Liver (tissue), 9 donors: ENCODE measurements around the gene CAMSAP1. TPM values are rescaled to one million over a fixed set of nuclear protein-coding genes. Genes with fewer than 3 reads are reported as not detected.

ENCODE experiments used
- DNase-seq: peaks from one replicate; pipeline ENCODE4 v3.0.0-alpha.2; 2017; ENCODE audit warnings: low spot score
- H3K27ac ChIP-seq, 2 donors: one replicate each; pipeline ENCODE4 v1.7.0; 2013; ENCODE audit warnings: inconsistent platforms in 2 of 2, low read length in 2 of 2, control low read depth in 1 of 2, low read depth in 1 of 2, mild to moderate bottlenecking in 1 of 2
- H3K27me3 ChIP-seq, 4 donors: one replicate each; pipeline versions ENCODE4 v1.6.1 to v1.7.0; 2013; ENCODE audit warnings: low read length in 3 of 4, inconsistent platforms in 1 of 4, mild to moderate bottlenecking in 1 of 4, moderate library complexity in 1 of 4; ENCODE audit not compliant: control insufficient read depth in 4 of 4, insufficient read depth in 4 of 4
- H3K36me3 ChIP-seq, 4 donors: one replicate each; pipeline versions ENCODE4 v1.6.1 to v1.7.0; 2013; ENCODE audit warnings: low read length in 3 of 4, mild to moderate bottlenecking in 3 of 4, low read depth in 1 of 4, moderate library complexity in 1 of 4; ENCODE audit not compliant: control insufficient read depth in 4 of 4, insufficient read depth in 3 of 4
- H3K4me1 ChIP-seq, 4 donors: one replicate each; pipeline versions ENCODE4 v1.6.1 to v1.7.0; 2013; ENCODE audit warnings: low read length in 3 of 4, mild to moderate bottlenecking in 3 of 4, moderate library complexity in 1 of 4; ENCODE audit not compliant: control insufficient read depth in 4 of 4, insufficient read depth in 4 of 4
- H3K4me3 ChIP-seq, 3 donors: one replicate each; pipeline versions ENCODE4 v1.6.1 to v1.7.0; 2013; ENCODE audit warnings: low read length in 3 of 3, control low read depth in 1 of 3, low read depth in 1 of 3, mild to moderate bottlenecking in 1 of 3
- H3K9ac ChIP-seq, 2 donors: one replicate each; pipeline ENCODE4 v1.7.0; 2013; ENCODE audit warnings: low read length in 2 of 2, mild to moderate bottlenecking in 2 of 2, moderate library complexity in 2 of 2, control low read depth in 1 of 2, low read depth in 1 of 2
- H3K9me3 ChIP-seq, 4 donors: one replicate each; pipeline versions ENCODE4 v1.6.1 to v1.7.0; 2013; ENCODE audit warnings: low read length in 3 of 4; ENCODE audit not compliant: control insufficient read depth in 4 of 4
- ATF3 ChIP-seq: IDR thresholded peaks from 2 replicates; pipeline ENCODE4 v1.6.1; 2016; ENCODE audit warnings: antibody characterized with exemption
- EGR1 ChIP-seq, 2 donors: IDR thresholded peaks; 2 replicates each; pipeline ENCODE4 v1.6.1; 2016 to 2018; ENCODE audit warnings: antibody characterized with exemption in 2 of 2, low read depth in 2 of 2
- FOXA1 ChIP-seq: IDR thresholded peaks from 2 replicates; pipeline ENCODE4 v1.6.1; 2016; ENCODE audit warnings: antibody characterized with exemption
- FOXA2 ChIP-seq: IDR thresholded peaks from 2 replicates; pipeline ENCODE4 v1.6.1; 2016; ENCODE audit warnings: antibody characterized with exemption
- HNF4A ChIP-seq, 2 donors: conservative IDR thresholded peaks; 2 replicates each; pipeline ENCODE4 v1.6.1; 2016; ENCODE audit warnings: antibody characterized with exemption in 2 of 2, mild to moderate bottlenecking in 2 of 2
- HNF4G ChIP-seq: IDR thresholded peaks from 2 replicates; pipeline ENCODE4 v1.6.1; 2016; ENCODE audit warnings: antibody characterized with exemption
- JUND ChIP-seq, 2 donors: IDR thresholded peaks; 2 replicates each; pipeline ENCODE4 v1.6.1; 2016; ENCODE audit warnings: antibody characterized with exemption in 2 of 2
- MAX ChIP-seq: IDR thresholded peaks from 2 replicates; pipeline ENCODE4 v1.6.1; 2016; ENCODE audit warnings: antibody characterized with exemption
- NR2F2 ChIP-seq: IDR thresholded peaks from 2 replicates; pipeline ENCODE4 v1.6.1; 2016; ENCODE audit warnings: antibody characterized with exemption
- RAD21 ChIP-seq, 2 donors: IDR thresholded peaks; 2 replicates each; pipeline ENCODE4 v1.6.1; 2016; ENCODE audit warnings: antibody characterized with exemption in 2 of 2, mild to moderate bottlenecking in 2 of 2
- RXRA ChIP-seq, 2 donors: IDR thresholded peaks; 2 replicates each; pipeline ENCODE4 v1.6.1; 2017 to 2018; ENCODE audit warnings: antibody characterized with exemption in 2 of 2, mild to moderate bottlenecking in 1 of 2
- SP1 ChIP-seq: IDR thresholded peaks from 2 replicates; pipeline ENCODE4 v1.6.1; 2018; ENCODE audit warnings: antibody characterized with exemption, mild to moderate bottlenecking
- YY1 ChIP-seq: IDR thresholded peaks from 2 replicates; pipeline ENCODE4 v1.6.1; 2016; ENCODE audit warnings: antibody characterized with exemption, mild to moderate bottlenecking
- ZBTB33 ChIP-seq: IDR thresholded peaks from 2 replicates; pipeline ENCODE4 v1.6.1; 2016; ENCODE audit warnings: antibody characterized with exemption
- WGBS: extraction: QIAGEN DNeasy Blood & Tissue Kit; methylation state at CpG from one replicate; pipeline ENCODE4 v1.1.7; 2013; 5-methylcytosine and 5-hydroxymethylcytosine counted together
- polyA plus RNA-seq, 2 donors: library from polyadenylated mRNA; stranded (reverse) in 1 of 2; unstranded in 1 of 2; fragments of 200-250 nt in 1 of 2; fragments of >200 nt in 1 of 2; fragmentation: Nextera tagmentation in 1 of 2; extraction: Ambion mirVana in 1 of 2; gene quantifications; one replicate each; pipeline versions ENCODE4 v1.2.1 to v1.2.3, GENCODE V29; 2013 to 2015
- total RNA-seq, 2 donors: library from RNA; depleted of rRNA; stranded (reverse); fragments of >200 nt; gene quantifications; one replicate each; pipeline ENCODE4 v1.2.3, GENCODE V29; 2014
- TF ChIP-seq, protein P1 (sequence below): IDR thresholded peaks from 2 replicates; pipeline ENCODE4 v1.6.1; 2016; ENCODE audit warnings: antibody characterized with exemption, mild to moderate bottlenecking
- TF ChIP-seq, protein P2 (sequence below): fragments of 150-350 bp; IDR thresholded peaks from 2 replicates; pipeline ENCODE4 v1.5.1; 2017; ENCODE audit warnings: improper control_type of control experiment, low read depth, low read length; ENCODE audit not compliant: missing input control
- donor health status: healthy.
- donor health status: healthy.
- donor health status: healthy.
- donor health status: healthy.
- donor health status: healthy.

CAMSAP1 gene
- total and polyA plus RNA-seq, 4 donors, result 0.97 to 6.4 (median 5.1) TPM

DNA sequence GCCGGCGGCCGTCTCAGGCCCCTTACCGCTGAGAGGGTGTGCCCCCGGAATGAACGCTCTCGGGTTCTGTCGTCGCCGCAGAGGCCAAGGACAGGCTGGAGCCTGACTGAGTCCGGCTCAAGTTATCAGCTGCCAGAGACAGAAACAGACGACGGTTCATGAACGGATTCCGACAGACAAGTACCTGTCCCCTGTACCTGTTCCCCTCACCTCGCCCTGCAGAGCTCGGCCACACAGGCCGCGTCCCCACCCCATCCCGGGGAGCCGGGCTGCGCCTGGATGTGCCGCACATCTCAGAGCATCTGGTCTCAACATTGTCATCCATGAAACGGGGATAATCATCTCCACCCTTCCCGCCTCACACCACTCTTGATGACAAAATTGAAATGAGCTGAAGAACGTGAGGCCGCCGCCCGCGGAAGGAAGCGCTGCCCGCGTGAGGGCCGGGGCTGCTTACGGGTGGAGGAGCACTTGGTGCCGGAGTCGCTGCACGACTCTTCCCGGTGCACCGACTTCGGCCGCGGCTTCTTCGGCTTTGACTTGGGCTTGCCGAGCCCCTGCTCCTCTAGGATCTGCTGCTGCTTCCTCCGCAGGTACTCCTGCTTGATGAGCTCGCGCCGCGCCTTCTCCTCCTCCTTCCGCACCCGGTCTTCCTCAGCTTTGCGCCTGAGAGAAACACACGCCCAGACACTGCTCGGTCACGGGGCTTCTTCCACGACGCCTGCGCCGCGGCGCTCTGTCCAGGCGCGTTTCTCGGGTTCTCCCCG, 89.2 kb downstream of the CAMSAP1 start:
- H3K27ac ChIP-seq, result no peak overlapping the region
- peaks cover 27 to 79% (median 46%) of the 10 kb centered on the region in 4 donors for H3K36me3 ChIP-seq
- TF ChIP-seq MAX (no peak), RXRA (IDR thresholded peaks at IDR 0.05) (no peak), HNF4A (conservative IDR thresholded peaks at IDR 0.05) (no peak), EGR1 (IDR thresholded peaks at IDR 0.05; ENCODE audit: low read depth in 2 of 2) (no peak)
- no peak overlapping the region for H3K9ac ChIP-seq
- WGBS, result 98% methylated on average over 66 of the region's 66 CpGs
- no peaks in the 10 kb centered on the region for H3K4me1 ChIP-seq
- no peaks in the 10 kb centered on the region for H3K9me3 ChIP-seq
- DNase-seq, result no peak
- H3K27me3 ChIP-seq, result no peaks in the 10 kb centered on the region
- H3K4me3 ChIP-seq, result no peak overlapping the region

GRCh38 chr9:135816651-135816970, 90.7 kb downstream of the CAMSAP1 start:
- Histone ChIP-seq H3K4me1 (no peaks in the 10 kb centered on the region), H3K27ac (no peak overlapping the region), H3K4me3 (no peak overlapping the region), H3K9ac (no peak overlapping the region), H3K27me3 (no peaks in the 10 kb centered on the region), H3K9me3 (no peaks in the 10 kb centered on the region), H3K36me3 (peaks cover 24 to 75% (median 40%) of the 10 kb centered on the region in 4 donors)
- DNase-seq, result no peak
- WGBS, result 96% methylated on average over 12 of the region's 12 CpGs
- TF ChIP-seq EGR1 (IDR thresholded peaks at IDR 0.05; ENCODE audit: low read depth in 2 of 2) (no peak), RAD21 (IDR thresholded peaks at IDR 0.05) (no peak), FOXA2 (no peak), FOXA1 (no peak), NR2F2 (no peak), YY1 (no peak), ZBTB33 (no peak), RXRA (IDR thresholded peaks at IDR 0.05) (no peak), JUND (IDR thresholded peaks at IDR 0.05) (no peak), HNF4G (no peak), HNF4A (conservative IDR thresholded peaks at IDR 0.05) (no peak), ATF3 (no peak), SP1 (no peak)
- TF ChIP-seq, protein P1, sequence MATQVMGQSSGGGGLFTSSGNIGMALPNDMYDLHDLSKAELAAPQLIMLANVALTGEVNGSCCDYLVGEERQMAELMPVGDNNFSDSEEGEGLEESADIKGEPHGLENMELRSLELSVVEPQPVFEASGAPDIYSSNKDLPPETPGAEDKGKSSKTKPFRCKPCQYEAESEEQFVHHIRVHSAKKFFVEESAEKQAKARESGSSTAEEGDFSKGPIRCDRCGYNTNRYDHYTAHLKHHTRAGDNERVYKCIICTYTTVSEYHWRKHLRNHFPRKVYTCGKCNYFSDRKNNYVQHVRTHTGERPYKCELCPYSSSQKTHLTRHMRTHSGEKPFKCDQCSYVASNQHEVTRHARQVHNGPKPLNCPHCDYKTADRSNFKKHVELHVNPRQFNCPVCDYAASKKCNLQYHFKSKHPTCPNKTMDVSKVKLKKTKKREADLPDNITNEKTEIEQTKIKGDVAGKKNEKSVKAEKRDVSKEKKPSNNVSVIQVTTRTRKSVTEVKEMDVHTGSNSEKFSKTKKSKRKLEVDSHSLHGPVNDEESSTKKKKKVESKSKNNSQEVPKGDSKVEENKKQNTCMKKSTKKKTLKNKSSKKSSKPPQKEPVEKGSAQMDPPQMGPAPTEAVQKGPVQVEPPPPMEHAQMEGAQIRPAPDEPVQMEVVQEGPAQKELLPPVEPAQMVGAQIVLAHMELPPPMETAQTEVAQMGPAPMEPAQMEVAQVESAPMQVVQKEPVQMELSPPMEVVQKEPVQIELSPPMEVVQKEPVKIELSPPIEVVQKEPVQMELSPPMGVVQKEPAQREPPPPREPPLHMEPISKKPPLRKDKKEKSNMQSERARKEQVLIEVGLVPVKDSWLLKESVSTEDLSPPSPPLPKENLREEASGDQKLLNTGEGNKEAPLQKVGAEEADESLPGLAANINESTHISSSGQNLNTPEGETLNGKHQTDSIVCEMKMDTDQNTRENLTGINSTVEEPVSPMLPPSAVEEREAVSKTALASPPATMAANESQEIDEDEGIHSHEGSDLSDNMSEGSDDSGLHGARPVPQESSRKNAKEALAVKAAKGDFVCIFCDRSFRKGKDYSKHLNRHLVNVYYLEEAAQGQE, result no peak
- TF ChIP-seq, protein P2, sequence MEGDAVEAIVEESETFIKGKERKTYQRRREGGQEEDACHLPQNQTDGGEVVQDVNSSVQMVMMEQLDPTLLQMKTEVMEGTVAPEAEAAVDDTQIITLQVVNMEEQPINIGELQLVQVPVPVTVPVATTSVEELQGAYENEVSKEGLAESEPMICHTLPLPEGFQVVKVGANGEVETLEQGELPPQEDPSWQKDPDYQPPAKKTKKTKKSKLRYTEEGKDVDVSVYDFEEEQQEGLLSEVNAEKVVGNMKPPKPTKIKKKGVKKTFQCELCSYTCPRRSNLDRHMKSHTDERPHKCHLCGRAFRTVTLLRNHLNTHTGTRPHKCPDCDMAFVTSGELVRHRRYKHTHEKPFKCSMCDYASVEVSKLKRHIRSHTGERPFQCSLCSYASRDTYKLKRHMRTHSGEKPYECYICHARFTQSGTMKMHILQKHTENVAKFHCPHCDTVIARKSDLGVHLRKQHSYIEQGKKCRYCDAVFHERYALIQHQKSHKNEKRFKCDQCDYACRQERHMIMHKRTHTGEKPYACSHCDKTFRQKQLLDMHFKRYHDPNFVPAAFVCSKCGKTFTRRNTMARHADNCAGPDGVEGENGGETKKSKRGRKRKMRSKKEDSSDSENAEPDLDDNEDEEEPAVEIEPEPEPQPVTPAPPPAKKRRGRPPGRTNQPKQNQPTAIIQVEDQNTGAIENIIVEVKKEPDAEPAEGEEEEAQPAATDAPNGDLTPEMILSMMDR, result no peak
